HL-60 (cell line): ENCODE data around the gene COL6A3.

Experiments
- DNase-seq, 2 experiments: peaks; one replicate each; pipeline ENCODE4 v3.0.0-alpha.2; 2010 to 2020; ENCODE audit warnings: low read depth in 1 of 2, low spot score in 1 of 2
- H3K27ac ChIP-seq: fragments of 250-450 bp; sonication (Bioruptor Pico); replicated peaks from 2 replicates; pipeline ENCODE4 v1.5.1; 2020; ENCODE audit warnings: mild to moderate bottlenecking, moderate library complexity
- H3K27me3 ChIP-seq: fragments of 250-450 bp; sonication (Bioruptor Pico); 2 replicates; pipeline ENCODE4 v1.5.1; 2021; ENCODE audit warnings: mild to moderate bottlenecking, moderate library complexity; ENCODE audit not compliant: insufficient read depth, poor library complexity, severe bottlenecking
- H3K4me3 ChIP-seq: replicated peaks from 2 replicates; pipeline ENCODE4 v1.5.1; 2011; ENCODE audit warnings: mild to moderate bottlenecking, control low read depth, low read length; ENCODE audit not compliant: insufficient read depth
- CTCF ChIP-seq: IDR thresholded peaks from one replicate; pipeline ENCODE4 v1.5.1; 2011; ENCODE audit warnings: low read length, control low read depth, inconsistent platforms; ENCODE audit not compliant: insufficient read depth
- GABPA ChIP-seq: IDR thresholded peaks from 2 replicates; pipeline ENCODE4 v1.6.1; 2012; ENCODE audit warnings: low read depth
- POLR2AphosphoS5 ChIP-seq: IDR thresholded peaks from 2 replicates; pipeline ENCODE4 v1.6.1; 2012; ENCODE audit warnings: low read depth
- SPI1 ChIP-seq: IDR thresholded peaks from 2 replicates; pipeline ENCODE4 v1.6.1; 2012; ENCODE audit warnings: low read depth, mild to moderate bottlenecking, borderline replicate concordance
- TF ChIP-seq, protein P1 (sequence below): IDR thresholded peaks from 2 replicates; pipeline ENCODE4 v1.6.1; 2012; ENCODE audit warnings: low read depth; ENCODE audit not compliant: insufficient replicate concordance

Gene COL6A3

GRCh38 chr2:237293978-237294377 lies 120.0 kb downstream of the COL6A3 start:
- Histone ChIP-seq H3K4me3 (no peak overlapping the region), H3K27ac (no peak overlapping the region), H3K27me3 (peaks cover 26% of the 10 kb centered on the region)
- DNase-seq: no peak
- TF ChIP-seq GABPA: no peak
- TF ChIP-seq POLR2AphosphoS5: no peak
- no peak for TF ChIP-seq SPI1
- no peak for TF ChIP-seq CTCF
- TF ChIP-seq, protein P1, sequence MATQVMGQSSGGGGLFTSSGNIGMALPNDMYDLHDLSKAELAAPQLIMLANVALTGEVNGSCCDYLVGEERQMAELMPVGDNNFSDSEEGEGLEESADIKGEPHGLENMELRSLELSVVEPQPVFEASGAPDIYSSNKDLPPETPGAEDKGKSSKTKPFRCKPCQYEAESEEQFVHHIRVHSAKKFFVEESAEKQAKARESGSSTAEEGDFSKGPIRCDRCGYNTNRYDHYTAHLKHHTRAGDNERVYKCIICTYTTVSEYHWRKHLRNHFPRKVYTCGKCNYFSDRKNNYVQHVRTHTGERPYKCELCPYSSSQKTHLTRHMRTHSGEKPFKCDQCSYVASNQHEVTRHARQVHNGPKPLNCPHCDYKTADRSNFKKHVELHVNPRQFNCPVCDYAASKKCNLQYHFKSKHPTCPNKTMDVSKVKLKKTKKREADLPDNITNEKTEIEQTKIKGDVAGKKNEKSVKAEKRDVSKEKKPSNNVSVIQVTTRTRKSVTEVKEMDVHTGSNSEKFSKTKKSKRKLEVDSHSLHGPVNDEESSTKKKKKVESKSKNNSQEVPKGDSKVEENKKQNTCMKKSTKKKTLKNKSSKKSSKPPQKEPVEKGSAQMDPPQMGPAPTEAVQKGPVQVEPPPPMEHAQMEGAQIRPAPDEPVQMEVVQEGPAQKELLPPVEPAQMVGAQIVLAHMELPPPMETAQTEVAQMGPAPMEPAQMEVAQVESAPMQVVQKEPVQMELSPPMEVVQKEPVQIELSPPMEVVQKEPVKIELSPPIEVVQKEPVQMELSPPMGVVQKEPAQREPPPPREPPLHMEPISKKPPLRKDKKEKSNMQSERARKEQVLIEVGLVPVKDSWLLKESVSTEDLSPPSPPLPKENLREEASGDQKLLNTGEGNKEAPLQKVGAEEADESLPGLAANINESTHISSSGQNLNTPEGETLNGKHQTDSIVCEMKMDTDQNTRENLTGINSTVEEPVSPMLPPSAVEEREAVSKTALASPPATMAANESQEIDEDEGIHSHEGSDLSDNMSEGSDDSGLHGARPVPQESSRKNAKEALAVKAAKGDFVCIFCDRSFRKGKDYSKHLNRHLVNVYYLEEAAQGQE: no peak

DNA sequence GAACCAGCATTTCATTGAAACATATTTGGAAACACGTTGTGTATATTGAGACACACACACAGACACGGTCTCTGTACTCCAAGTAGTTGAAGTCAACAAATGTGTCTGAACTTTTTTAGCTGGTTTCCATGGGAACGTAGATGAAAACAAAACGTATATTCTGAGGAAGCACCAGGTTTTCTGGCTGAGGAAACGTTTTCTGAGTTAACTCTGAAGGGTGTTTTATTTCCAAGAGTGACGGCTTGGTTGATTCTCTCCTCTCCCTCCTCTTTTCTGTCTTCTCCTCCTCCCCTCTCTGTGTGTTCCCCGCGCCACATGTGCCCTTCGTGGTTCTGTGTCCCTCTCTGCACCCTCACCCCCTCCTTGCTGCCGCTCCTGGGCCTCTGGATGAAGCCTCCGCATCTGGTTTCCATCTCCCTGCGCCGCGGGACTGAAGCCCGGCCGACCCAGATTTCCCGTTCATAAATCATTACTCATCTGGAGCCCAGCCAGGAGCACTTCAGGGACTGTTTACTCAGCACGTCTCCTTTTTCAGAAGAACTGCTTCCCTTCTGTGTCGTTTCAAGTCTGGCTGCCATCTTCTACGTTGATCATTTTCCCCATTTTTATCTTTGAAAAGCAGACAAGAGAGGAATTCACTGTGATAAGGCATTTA lies 122.7 kb downstream of the COL6A3 start:
- no peak overlapping the region for H3K27ac ChIP-seq
- H3K4me3 ChIP-seq: no peak overlapping the region

GRCh38 chr2:237290261-237290660 lies 123.7 kb downstream of the COL6A3 start:
- H3K27ac ChIP-seq: no peak overlapping the region
- no peak for DNase-seq
- no peak for TF ChIP-seq GABPA
- TF ChIP-seq POLR2AphosphoS5: no peak
- TF ChIP-seq SPI1: no peak
- no peak for TF ChIP-seq CTCF
- TF ChIP-seq, protein P1: no peak
- H3K4me3 ChIP-seq: no peak overlapping the region
- peaks cover 23% of the 10 kb centered on the region for H3K27me3 ChIP-seq

More for the DNA sequence above, 122.7 kb downstream of the COL6A3 start:
- TF ChIP-seq GABPA (no peak), SPI1 (no peak), CTCF (no peak), POLR2AphosphoS5 (no peak)
- TF ChIP-seq, protein P1: no peak
- H3K27me3 ChIP-seq: peaks cover 26% of the 10 kb centered on the region
- no peak for DNase-seq
